Activated effector memory CD4-positive, alpha-beta T cell treated with anti-CD3 and anti-CD28 coated beads, Interleukin-2, amount 50 U/mL, for 16 hours (primary cell): Measurements from ENCODE around the gene HIF3A.
"Not testable (repeated sequence)": the region's sequence is repeated elsewhere in the genome, so short reads cannot be mapped to it uniquely, and the experiment has no call there.

Source experiments
- DNase-seq: peaks from one replicate; pipeline ENCODE4 v3.0.0-alpha.2; 2020

Gene HIF3A

GRCh38 chr19:46296722-46297461, at the start of gene HIF3A:
Gene HIF3A (plus strand): TSS chr19:46297042. CDS start chr19:46297077, 35 bp downstream.
- no peak for DNase-seq

DNA sequence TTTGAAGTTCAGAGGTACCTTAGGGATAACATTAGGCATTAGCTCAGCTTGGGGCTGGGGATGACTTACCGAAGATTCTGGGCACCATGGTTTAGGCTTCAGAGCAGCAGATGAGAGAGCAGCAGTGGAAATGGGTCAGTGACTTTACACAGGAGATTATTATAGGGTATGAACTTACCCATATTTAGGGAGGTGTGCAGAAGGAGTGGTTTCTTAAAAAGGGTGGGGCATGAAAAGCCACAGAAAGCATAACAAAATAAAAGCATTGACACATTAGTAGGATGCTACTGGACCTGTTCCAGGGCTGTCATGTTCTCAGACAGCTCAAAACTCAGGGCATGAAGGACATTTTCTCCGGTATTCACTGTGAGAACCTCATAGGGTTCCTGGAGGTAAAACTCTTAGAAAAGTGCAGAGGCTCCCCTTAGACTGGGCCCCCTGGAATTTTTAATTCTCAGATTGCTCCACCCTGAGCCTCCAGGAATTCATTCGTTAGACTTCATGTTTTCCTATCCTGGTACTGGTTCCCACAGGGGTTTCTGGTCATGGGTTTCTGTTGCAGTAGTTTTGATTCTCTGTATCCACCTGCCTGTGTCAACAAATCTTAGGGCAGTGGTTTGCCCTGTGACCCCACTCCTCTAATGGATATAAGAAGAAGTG, 46.6 kb upstream of the HIF3A start:
- no peak for DNase-seq

DNA sequence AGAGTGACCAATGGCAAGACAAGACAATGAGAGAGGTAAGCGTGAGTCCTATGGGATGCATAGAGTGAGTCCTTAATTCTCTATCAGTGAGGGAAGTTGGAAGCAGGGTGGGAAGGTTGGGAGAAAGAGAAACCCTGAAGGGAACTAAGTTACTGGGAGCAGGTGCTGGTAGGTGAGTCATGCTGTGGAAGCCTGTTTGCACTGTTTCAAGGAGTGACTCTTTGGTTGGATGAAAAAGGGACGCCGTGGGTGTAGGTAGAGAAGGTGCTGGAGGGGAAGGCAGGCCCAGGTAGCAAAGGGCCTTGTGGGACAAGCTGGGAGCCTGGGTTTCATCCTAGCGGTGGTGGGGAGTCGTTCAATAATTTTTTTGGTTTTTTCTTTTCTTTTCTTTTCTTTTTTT, 45.4 kb upstream of the HIF3A start:
- DNase-seq = no peak

- DNase-seq = no peak
Observed at GRCh38 chr19:46254776-46255175, 42.1 kb upstream of the HIF3A start.

DNA sequence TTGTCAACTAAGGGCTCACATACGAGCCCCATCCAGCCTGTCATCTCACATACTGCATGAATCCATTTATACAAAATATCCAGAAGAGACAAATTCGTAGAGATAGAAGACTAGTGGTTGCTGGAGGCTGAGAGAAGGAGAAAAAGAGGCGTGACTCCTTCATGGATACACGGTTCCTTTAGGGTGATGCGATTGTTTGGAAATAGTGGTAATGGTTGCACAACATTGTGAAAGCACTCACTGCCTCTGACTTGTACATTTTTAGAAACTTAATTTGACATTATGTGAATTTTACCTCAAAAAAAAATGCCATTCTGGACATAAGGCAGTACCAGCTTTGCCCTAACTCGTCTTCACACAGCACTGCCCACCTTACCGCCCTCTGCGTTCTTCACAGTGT, 40.0 kb upstream of the HIF3A start:
- DNase-seq = no peak

GRCh38 chr19:46261501-46261900, 35.3 kb upstream of the HIF3A start:
- not testable (repeated sequence) for DNase-seq

DNA sequence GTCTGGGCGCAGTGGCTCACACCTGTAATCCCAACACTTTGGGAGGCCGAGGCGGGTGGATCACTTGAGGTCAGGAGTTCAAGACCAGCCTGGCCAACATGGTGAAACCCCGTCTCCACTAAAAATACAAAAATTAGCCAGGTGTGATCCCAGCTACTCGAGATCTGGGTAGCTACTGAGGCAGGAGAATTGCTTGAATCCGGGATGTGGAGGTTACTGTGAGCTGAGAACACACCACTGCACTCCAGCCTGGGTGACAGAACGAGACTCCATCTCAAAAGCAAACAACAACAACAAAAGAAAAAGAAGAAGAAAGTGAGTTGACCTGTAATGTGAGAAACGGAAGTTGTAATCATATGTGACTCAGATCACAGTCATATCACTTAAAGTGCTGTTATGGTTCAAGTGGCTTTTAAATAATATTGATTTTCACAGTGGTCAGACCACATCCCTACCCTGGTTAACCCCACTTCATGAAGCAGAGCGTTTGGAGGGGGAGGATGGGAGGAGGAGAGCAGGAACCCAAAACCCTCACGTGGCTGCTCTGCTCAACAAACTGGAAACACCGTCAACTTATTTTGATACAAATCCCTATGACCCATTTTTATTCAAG, 34.1 kb upstream of the HIF3A start:
- DNase-seq = peak; percentile 75

DNA sequence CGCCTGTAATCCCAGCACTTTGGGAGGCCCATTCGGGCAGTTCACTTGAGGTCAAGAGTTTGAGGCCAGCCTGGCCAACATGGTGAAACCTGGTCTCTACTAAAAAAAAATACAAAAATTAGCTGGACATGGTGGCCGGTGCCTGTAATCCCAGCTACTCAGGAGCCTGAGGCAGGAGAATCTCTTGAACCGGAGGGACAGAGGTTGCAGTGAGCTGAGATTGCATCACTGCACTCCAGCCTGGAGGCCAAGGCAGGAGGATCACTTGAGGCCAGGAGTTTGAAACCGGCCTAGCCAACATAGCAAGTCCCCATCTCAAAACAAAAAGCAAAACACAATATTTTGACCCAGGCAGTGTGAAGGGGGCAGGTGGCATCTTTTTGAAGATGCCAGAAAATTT, 32.0 kb upstream of the HIF3A start:
- not testable (repeated sequence) for DNase-seq

DNA sequence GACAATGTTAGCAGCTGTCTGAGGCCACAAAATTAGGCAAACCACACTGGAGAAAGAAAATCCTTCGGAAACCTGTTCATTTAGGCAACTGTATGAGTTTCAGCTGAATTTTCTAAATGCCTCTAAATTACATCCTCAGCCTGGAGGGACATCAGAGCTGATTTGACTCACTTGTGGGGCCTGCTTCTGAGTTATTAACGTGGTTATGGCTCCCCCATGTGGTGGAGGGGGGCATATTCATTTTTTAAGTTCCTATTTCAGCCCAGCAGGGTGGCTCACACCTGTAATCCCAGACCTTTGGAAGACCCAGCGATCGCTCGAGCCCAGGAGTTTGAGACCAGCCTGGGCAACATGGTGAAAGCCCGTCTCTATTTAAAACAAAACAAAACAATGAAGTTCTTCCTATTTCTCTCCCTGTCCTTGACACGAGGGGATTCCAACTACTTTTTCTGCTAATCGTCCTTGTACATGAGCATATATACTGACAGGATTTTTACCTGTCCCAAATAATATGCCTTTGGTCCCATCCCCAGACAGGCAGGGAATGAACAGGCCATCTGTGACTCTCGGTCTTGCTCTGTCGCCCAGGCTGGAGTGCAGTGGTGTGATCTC, 31.5 kb upstream of the HIF3A start:
- peak; percentile 85 for DNase-seq

GRCh38 chr19:46269101-46269500, 27.7 kb upstream of the HIF3A start:
- DNase-seq = no peak

DNA sequence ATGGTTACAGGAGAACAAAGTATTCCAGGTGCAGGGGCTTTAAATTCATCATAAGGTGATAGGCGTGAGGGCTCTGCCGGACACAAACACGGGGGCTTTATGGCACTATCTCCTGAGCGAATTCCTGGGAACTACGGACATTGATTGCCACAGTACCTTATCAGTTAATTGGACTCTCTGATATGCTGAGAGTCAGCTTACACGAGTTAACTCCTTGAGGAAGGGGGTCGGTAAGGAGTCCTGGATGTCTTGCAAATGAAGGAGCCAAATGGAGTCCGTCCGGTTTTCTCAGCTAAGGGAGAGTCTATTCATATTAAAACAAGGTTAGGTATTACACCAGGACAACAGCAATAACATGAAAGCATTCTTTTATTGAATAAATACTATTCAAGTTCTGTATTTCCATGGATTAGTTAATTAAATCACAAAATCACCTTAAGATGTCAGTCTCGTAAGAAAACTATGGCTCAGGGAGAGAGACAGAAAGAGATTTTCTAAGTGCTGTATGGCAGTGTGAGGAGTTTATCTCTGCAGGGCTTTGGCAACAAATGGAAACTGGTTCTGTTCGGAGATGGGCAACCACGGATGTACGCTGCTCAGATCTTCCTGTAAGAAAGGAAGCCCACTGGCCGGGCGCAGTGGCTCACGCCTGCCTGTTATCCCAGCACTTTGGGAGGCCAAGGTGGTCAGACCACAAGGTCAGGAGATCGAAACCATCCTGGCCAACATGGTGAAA, 26.2 kb upstream of the HIF3A start:
- DNase-seq = no peak

DNA sequence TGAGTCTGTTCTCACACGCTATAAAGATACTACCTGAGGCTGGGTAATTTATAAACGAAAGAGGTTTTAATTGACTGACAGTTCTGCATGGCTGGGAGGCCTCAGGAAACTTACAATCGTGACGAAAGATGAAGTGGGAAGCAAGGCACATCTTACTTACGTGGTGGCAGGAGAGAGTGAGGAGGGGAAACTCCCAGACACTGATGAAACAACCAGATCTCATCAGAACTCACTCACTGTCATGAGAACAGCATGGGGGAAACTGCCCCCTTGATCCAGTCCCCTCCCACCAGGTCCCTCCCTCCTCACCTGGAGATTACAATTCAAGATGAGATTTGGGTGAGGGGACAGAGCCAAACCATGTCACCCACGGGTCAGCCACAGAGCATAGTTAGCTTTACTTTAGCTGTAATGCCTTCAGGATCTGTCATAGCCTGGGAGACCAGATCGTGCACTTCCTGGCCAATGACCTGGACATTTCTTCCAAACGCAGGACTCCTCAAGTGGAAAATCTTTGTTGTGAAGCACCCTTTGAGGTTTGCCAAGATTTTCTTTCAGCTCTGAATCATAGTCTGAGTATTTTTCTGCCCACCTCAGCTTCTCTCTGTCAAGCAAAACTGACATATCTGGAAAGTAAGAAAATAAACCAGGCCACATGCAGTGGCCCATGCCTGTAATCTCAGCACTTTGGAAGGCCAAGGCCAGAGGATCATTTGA, 25.2 kb upstream of the HIF3A start:
- DNase-seq = no peak

GRCh38 chr19:46273931-46274330, 22.9 kb upstream of the HIF3A start:
- not testable (repeated sequence) for DNase-seq

GRCh38 chr19:46279177-46279576, 17.7 kb upstream of the HIF3A start:
- DNase-seq = no peak

- no peak for DNase-seq
Observed at GRCh38 chr19:46283771-46284170, 13.1 kb upstream of the HIF3A start.

- DNase-seq = no peak
Observed at GRCh38 chr19:46284635-46285034, 12.2 kb upstream of the HIF3A start.

GRCh38 chr19:46287585-46287984, 9.3 kb upstream of the HIF3A start:
- no peak for DNase-seq

DNA sequence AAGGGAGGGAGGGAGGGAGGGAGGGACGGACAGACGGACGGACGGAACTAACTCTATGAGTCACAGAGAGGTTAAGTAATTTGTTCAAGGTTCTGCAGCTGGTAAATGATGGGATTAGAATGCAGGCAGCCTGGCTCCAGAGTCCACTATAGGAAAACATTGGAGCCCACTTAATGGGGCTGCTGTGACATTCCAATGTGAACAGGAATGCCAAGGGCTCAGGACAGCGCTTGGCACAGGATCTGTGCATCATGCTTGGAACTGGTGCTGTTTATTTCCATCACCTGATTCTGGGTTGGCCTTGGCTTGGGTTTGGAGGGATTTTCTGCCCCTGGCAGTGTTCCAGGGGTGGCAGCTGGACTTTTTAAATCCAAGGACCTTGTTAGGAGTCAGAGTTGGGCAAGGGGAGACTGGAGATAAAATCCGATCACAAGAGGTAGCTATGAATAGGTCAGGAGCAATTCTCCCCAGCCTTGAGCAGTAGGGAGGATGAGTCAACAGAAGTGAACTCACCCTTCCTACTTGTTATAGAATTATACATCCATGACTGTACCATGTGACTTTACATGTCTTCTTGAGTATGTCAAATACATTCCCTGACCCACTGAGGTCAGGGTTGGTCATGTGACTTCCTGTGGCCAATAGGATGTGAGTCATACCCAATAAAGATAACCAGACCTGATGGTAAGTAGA, 7.8 kb upstream of the HIF3A start:
- no peak for DNase-seq

DNA sequence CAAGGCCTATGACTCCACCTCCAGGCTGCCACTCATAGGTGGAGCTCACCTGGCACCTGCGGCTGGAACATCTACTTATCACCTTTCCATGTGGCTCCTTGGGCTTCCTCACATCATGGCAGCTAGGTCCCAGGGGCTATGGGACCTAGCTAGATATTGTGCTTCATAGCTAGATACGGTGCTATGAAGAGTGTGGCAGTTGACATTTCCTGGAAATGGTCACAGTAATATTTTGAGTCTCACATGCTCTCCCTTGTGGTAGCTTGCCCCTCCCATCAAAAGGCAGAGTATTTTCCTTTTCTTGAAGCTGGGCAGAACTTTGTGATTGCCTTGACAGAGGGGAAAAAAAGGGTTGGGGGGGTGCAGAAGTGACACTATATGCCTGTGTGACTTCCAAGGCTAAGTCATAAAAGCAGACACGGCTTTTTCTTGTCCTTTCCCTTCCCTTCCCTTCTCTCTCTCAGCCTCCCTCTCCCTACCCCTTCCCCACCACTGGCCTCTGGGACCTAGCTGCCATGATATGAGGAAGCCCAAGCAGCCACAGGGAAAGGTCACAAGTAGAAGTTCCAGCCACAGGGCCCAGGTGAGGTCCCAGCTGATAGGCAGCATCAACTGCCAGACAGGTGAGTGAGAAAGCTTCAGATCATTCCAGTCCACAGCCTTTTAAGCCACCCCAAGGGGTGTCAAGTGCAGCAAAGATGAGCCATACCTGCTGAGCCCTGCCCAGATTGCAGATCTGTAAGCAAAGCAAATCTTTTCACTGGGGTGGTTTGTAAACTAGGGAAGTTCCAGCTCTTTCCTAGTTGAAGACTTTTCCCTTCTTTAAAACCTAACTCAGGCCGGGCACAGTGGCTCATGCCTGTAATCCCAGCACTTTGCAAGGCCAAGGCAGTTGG, 6.9 kb upstream of the HIF3A start:
- DNase-seq = no peak

DNA sequence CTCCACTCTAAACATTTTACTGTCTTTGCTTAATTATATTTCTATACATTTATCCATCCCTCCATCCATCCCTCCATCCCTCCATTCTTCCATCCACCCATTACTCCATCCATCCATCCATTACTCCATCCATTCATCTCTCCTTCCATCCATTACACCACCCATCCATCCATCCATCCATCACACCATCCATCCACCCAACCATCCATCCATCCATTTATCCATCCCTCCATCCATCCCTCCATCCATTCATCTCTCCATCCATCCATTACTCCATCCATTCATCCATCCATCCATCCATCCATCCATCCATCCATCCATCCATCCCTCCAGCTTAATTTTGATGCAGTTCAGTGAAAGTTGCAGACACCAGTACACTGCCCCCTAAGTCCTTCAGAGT, 5.0 kb upstream of the HIF3A start:
- DNase-seq = no peak

GRCh38 chr19:46294494-46294893, 2.3 kb upstream of the HIF3A start:
- no peak for DNase-seq
